GM19467 (cell line): ENCODE measurements around the gene SLC25A44.
"Not testable (repeated sequence)": the region's sequence is repeated elsewhere in the genome, so short reads cannot be mapped to it uniquely, and the experiment has no call there.

Experiments used
- ATAC-seq: cut with Tn5 transposase; IDR thresholded peaks from one replicate; pipeline ENCODE4 v1.9.1; 2021; ENCODE audit warnings: mild to moderate bottlenecking, moderate library complexity; ENCODE audit not compliant: unreplicated experiment

Gene SLC25A44

DNA sequence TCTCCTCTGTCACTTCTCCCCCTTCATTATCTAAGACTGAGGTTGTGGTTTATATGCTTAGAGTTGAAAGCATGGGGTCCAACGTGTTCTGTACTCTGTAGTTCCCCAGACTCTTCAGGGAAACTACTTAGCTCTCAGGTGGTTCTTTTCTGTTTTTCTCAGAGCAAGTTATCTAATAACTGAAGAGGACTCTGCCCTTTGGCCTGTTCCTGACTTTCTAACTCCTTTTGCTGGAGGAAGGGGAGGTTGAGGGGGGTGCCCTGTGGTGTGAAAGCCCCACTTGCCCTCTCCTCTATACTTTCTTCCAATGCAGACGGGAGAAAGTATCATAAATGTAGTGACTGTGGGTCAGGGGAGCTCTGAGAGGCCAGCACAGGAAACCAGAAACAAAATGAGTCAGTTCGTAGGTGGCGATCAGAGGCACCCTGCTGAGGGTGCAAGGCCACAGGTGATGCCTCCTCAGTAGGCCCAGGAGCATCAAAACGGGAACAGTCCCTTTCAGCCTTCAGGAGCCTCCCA, 5.0 kb downstream of the SLC25A44 start:
- ATAC-seq: no peak

GRCh38 chr1:156200044-156200443, 6.1 kb downstream of the SLC25A44 start:
- ATAC-seq: no peak

DNA sequence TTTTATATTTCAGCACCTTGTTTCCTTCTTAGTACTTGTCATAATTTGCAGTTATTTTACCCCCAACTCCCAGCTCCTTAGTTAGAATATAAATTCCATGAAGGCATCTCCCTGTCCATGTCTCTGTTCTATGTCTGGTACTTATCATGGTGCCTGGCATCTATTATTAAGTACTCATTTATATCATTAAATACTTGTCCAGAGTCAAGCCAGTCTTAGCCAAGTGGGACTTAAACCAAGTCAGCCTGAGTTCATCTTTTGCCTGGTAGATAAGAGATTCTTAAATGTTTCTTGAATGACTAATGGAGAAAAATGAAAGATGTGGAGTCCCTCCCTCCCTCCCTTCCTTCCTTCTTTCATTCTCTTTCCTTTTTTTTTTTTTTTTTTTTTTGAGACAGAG, 9.4 kb downstream of the SLC25A44 start:
- ATAC-seq: no peak

GRCh38 chr1:156204686-156205085, 10.8 kb downstream of the SLC25A44 start:
- no peak for ATAC-seq

DNA sequence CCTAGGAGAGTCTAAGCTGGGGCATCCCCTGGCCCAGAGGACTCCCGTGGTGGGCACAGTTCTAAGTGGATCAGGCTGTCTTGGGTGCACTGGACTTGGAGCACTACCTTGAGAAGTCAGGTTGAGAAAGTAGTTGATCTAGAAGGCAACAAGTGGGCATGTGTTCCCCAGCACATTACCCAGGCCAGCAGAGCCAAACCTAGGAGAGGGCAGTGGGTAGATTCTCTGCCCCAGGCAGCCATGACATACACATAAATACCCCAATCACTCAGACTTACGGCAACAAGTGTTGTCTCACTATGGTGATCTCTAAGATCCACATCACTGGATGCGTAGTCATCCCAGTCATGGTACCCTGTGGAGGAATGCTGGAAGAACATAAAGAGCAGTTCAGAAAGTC, 17.3 kb downstream of the SLC25A44 start:
- no peak for ATAC-seq

DNA sequence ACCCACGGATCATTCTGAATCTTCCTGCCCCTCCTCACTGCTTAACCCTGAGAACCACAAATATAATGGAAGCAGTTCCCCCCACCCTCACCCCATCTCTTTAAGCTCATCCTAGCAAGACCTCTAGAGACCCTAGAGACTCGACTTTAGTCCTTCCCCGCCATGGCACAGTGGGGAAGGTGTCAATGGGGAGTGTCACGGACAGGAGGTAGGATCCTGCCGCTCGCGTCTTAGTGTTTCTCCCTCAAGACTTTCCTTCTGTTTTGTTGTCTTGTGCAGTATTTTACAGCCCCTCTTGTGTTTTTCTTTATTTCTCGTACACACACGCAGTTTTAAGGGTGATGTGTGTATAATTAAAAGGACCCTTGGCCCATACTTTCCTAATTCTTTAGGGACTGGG, 18.2 kb downstream of the SLC25A44 start:
- no peak for ATAC-seq

GRCh38 chr1:156212833-156213643, 19.1 kb downstream of the SLC25A44 start, which contains the start of gene PMF1:
Gene PMF1 (plus strand): TSS chr1:156213007. CDS start chr1:156213016, 9 bp downstream.
- ATAC-seq: peak; percentile 87

- ATAC-seq: no peak
These were observed 19.7 kb downstream of the SLC25A44 start for GRCh38 chr1:156213644-156213966.

DNA sequence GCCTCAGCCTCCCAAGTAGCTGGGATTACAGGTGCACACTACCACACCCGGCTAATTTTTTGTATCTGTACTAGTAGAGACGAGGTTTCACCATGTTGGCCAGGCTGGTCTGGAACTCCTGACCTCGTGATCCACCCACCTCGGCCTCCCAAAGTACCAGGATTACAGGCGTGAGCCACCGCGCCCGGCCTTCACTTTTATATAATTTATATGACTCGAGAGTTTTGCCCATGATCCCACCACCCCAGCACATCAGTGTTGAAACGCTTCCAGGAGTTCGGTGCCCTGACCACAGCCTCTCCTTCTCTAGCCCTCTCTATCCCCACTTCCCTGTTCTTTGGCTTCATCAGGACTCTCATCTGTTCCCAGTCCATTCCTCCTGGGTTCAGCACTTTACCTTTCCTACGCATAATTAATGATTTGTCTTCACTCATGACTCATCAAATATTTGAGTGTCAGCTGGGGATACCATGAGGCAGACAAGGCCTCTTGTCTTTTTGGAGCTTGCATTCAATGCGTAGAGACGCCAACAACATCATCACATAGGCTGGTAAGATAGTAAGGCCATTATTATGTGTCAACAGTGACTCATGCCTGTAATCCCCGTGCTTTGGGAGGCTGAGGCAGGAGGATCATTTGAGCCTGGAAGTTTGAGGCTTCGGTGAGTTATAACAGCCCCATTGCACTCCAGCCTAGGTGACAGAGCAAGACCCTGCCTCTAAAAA, 20.3 kb downstream of the SLC25A44 start:
- ATAC-seq: no peak

GRCh38 chr1:156216361-156217086, 22.6 kb downstream of the SLC25A44 start:
- ATAC-seq: not testable (repeated sequence)

- ATAC-seq: no peak
These were observed 24.0 kb downstream of the SLC25A44 start for GRCh38 chr1:156217871-156218270.

DNA sequence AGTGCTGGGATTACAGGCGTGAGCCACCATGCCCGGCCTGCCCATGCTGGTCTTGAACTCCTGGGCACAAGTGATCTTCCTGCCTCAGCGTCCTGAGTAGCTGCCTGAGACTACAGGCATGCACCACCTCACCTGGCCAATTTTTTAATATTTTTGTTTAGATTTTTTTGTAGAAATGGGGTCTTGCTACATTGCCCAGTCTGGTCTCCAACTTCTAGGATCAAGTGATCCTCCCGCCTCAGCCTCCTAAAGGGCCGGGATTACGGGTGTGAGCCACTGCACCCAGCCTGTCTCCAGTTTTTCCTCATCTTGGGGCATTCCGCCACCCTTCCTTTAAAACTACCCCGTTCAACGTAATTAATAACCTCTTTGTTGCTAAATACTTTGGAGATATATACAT, 26.3 kb downstream of the SLC25A44 start:
- no peak for ATAC-seq

DNA sequence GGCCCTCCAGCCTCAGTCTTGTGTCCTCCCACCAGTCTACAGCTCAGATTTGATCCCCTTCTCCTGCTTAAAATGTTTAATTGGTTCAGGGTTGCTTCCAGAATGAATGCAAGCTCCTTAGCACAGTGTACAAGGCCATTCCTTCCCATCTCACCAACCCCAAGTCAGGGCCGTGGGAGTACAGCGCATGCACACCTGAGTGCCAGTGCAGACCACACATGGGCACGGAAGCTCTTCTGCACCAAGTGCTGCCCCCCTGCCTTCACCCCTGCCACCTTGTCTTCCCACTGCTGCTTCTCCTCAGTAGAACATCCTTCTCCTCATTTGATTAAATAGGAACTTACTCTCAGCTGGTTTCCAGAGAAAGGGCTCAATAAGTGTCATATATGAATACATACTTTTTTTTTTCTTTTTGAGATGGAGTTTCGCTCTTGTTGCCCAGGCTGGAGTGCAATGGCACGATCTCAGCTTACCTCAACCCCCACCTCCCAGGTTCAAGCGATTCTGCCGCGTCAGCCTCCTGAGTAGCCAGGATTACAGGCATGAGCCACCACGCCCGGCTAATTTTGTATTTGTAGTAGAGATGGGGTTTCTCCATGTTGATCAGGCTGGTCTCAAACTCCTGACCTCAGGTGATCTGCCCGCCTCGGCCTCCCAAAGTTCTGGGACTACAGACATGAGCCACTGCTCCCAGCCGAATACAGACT, 28.2 kb downstream of the SLC25A44 start:
- no peak for ATAC-seq

GRCh38 chr1:156225677-156226014, 31.7 kb downstream of the SLC25A44 start:
- ATAC-seq: no peak

GRCh38 chr1:156226116-156226538, 32.2 kb downstream of the SLC25A44 start:
- ATAC-seq: peak; percentile 55

DNA sequence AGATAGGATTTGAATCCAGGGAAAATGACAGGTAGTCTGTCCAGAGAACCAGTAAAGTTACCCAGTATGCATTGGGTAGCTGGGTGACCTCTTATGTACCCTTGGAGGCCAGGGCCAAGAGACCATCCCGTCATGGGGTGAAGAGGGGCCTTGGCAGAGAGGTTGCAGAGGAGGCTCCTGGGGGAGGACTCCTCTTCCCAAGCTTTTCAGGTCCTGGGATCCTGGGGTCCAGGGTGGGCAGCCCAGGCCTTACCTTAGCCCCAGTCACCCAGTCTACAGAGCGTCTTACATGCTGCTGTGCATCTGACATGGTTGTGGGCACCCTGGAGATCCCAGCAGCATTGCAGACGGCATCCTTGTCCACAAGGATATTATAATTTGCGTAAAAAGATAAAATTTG, 32.9 kb downstream of the SLC25A44 start:
- no peak for ATAC-seq

GRCh38 chr1:156228501-156228900, 34.6 kb downstream of the SLC25A44 start:
- no peak for ATAC-seq

DNA sequence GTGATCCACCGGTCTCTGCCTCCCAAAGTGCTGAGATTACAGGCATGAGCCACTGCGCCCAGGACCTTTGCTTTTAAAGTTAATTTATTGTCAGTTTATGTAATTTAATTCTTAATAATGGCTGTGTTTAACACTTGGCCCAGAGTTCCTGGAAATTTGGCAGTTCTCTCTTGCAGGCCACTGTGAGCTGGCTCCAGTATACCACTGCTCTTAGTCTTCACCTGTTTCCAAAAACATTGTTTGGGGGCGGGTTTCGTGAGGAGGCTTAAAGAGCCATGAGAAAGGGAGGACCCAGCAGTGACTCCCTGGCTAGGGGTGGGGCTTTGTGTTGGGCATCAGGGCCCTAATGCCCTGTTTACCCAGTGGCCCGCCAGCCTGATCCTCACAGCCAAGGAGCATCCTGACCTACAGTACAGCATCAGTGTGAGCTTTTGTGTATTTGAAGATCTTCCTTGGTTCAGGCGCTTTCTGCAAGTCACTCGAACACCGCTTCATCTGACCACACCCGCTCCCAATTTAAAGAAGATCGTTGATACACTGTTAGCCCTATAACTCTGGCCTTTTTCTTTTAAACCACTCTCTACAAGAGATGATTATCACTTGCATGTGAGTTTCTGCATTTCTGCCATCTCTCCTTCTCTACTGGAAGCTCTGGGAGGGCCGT, 36.0 kb downstream of the SLC25A44 start:
- ATAC-seq: no peak

GRCh38 chr1:156230473-156230837, 36.6 kb downstream of the SLC25A44 start:
- ATAC-seq: no peak

DNA sequence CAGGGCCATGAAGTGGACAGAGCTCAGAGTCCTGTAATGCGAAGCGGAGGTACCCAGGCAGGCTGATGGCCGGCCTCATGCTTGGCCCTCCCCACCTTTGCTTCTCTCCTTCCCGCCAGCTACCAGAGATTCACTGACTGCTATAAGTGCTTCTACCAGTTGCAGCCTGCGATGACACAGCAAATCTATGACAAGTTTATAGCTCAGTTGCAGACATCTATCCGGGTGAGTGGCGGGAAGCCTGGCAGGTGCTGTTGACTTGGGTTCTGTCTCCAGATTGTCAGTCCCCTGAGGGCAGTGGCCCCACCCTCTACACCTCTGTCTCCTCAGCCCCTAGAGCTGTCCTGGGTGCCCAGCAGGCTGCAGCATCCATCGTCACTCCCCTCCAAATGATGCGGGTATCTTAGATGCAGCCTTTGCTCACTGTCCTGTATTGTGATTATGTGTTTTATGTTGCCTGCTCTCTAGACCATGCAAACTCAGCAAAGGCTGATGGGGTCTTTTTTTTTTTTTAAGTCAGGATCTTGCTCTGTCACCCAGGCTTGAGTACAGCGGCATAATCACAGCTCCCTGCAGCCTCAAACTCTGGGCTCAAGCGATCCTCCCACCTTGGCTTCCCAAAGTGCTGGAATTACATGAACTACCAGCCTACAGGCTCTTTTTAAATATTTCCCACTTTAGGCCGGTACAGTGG, 38.4 kb downstream of the SLC25A44 start:
- ATAC-seq: no peak
